ENCODE data around the gene UNC13A. TPM values are rescaled to one million over a fixed set of nuclear protein-coding genes. Genes with fewer than 3 reads are reported as not detected.
"Not testable (repeated sequence)": the region's sequence is repeated elsewhere in the genome, so short reads cannot be mapped to it uniquely, and the experiment has no call there.

UNC13A gene
- total RNA-seq, 1 donor from 2014 or later, result 2.1 TPM

GRCh38 chr19:17553256-17553655, 134.9 kb downstream of the UNC13A start:
- Mint-ChIP-seq H3K4me1 (ENCODE audit: low read depth) (peaks cover 22% of the 10 kb centered on the region), H3K9me3 (ENCODE audit: low read depth) (no peaks in the 10 kb centered on the region), H3K36me3 (ENCODE audit: low read depth) (no peaks in the 10 kb centered on the region), H3K27me3 (ENCODE audit: low read depth) (no peaks in the 10 kb centered on the region), H3K27ac (ENCODE audit: unreplicated experiment) (peak overlapping the region; percentile 92), H3K4me3 (ENCODE audit: unreplicated experiment) (no peak overlapping the region)
- DNase-seq (ENCODE audit: low spot score), result no peak
- no peak for TF ChIP-seq CTCF (IDR thresholded peaks at IDR 0.05)

GRCh38 chr19:17552735-17553134, 135.4 kb downstream of the UNC13A start:
- not testable (repeated sequence) for DNase-seq (ENCODE audit: low spot score); H3K9me3 Mint-ChIP-seq (ENCODE audit: low read depth); H3K27me3 Mint-ChIP-seq (ENCODE audit: low read depth); H3K4me3 Mint-ChIP-seq (ENCODE audit: unreplicated experiment); H3K36me3 Mint-ChIP-seq (ENCODE audit: low read depth)
- H3K4me1 Mint-ChIP-seq (ENCODE audit: low read depth), result peaks cover 22% of the 10 kb centered on the region
- peak overlapping the region; percentile 92 for H3K27ac Mint-ChIP-seq (ENCODE audit: unreplicated experiment)

Other genes with a start within 250 kb of the UNC13A start
- 0.27 to 0.57 TPM (median 0.28 TPM) in 3 replicates for gene TMEM221, start 239.7 kb downstream of the UNC13A start, total RNA-seq
- gene NXNL1, start 227.4 kb downstream of the UNC13A start, total RNA-seq, result not detected in 3 replicates
- 6.8 to 7.9 TPM (median 7.7 TPM) in 3 replicates for gene SLC27A1, start 217.8 kb downstream of the UNC13A start, total RNA-seq
- gene PGLS, start 176.7 kb downstream of the UNC13A start, total RNA-seq, result 73.7 to 112 TPM (median 108 TPM) in 3 replicates
- gene COLGALT1, start 132.7 kb downstream of the UNC13A start, total RNA-seq, result 113 to 146 TPM (median 140 TPM) in 3 replicates
- gene MAP1S, start 31.1 kb upstream of the UNC13A start, total RNA-seq, result 34.7 to 64.4 TPM (median 61.3 TPM) in 3 replicates
- 0.22 to 0.70 TPM (median 0.49 TPM) in 3 replicates for gene FCHO1, start 63.1 kb upstream of the UNC13A start, total RNA-seq
- not detected in 3 replicates for gene B3GNT3, start 106.8 kb upstream of the UNC13A start, total RNA-seq
- gene INSL3, start 133.2 kb upstream of the UNC13A start, total RNA-seq, result not detected in 3 replicates
- gene JAK3, start 159.6 kb upstream of the UNC13A start, total RNA-seq, result 2.3 to 7.7 TPM (median 6.9 TPM) in 3 replicates
- 1,165 to 1,501 TPM (median 1,234 TPM) in 3 replicates for gene RPL18A, start 171.6 kb upstream of the UNC13A start, total RNA-seq
- gene SLC5A5, start 183.6 kb upstream of the UNC13A start, total RNA-seq, result not detected in 3 replicates
- gene CCDC124, start 244.7 kb upstream of the UNC13A start, total RNA-seq, result 71.9 to 94.6 TPM (median 77.4 TPM) in 3 replicates